Endothelial cell of hepatic sinusoid (primary cell): ENCODE results near the gene SEMA3A.

Experiments
- in situ Hi-C: cut with HindIII; loops from 2 replicates; pipeline ENCODE4 v1.10.0; 2017; ENCODE audit warnings: low sequenced_read_pairs

The SEMA3A gene

GRCh38 chr7:84199216-84199615, 4.6 kb upstream of the SEMA3A start:
- in situ Hi-C loops, result no loop called here

GRCh38 chr7:84196084-84196503, 1.5 kb upstream of the SEMA3A start:
- in situ Hi-C loops, result no loop called here

- in situ Hi-C loops, result no loop called here
Measured at GRCh38 chr7:84195295-84196060, 889 bp upstream of the SEMA3A start.

GRCh38 chr7:84193747-84194146, 842 bp downstream of the SEMA3A start:
- in situ Hi-C loops, result no loop called here

GRCh38 chr7:84191842-84192241, 2.7 kb downstream of the SEMA3A start:
- in situ Hi-C loops, result no loop called here

GRCh38 chr7:84191261-84191660, 3.3 kb downstream of the SEMA3A start:
- in situ Hi-C loops, result no loop called here

- in situ Hi-C loops, result no loop called here
Measured at GRCh38 chr7:84190016-84190705, 4.4 kb downstream of the SEMA3A start.

GRCh38 chr7:84188786-84189405, 5.7 kb downstream of the SEMA3A start:
- in situ Hi-C loops, result no loop called here

- in situ Hi-C loops, result no loop called here
Measured at GRCh38 chr7:84187813-84188510, 6.6 kb downstream of the SEMA3A start.

GRCh38 chr7:84187087-84187805, 7.3 kb downstream of the SEMA3A start:
- in situ Hi-C loops, result no loop called here

- in situ Hi-C loops, result no loop called here
Measured at GRCh38 chr7:84183741-84184140, 10.8 kb downstream of the SEMA3A start.

- in situ Hi-C loops, result no loop called here
Measured at GRCh38 chr7:84182301-84182700, 12.3 kb downstream of the SEMA3A start.

GRCh38 chr7:84181628-84182027, 13.0 kb downstream of the SEMA3A start:
- in situ Hi-C loops, result no loop called here

- in situ Hi-C loops, result no loop called here
Measured at GRCh38 chr7:84177758-84178412, 16.7 kb downstream of the SEMA3A start.

- in situ Hi-C loops, result no loop called here
Measured at GRCh38 chr7:84176716-84177115, 17.9 kb downstream of the SEMA3A start.

GRCh38 chr7:84175461-84175860, 19.1 kb downstream of the SEMA3A start:
- in situ Hi-C loops, result no loop called here

GRCh38 chr7:84170646-84171045, 23.9 kb downstream of the SEMA3A start:
- in situ Hi-C loops, result loop anchor here (5.0 kb wide), 1 partner anchor 38 kb away; no protein-coding TSS in a partner anchor

GRCh38 chr7:84162584-84162983, 32.0 kb downstream of the SEMA3A start:
- in situ Hi-C loops, result no loop called here

- in situ Hi-C loops, result no loop called here
Measured at GRCh38 chr7:84162125-84162524, 32.5 kb downstream of the SEMA3A start.

GRCh38 chr7:84161398-84161797, 33.2 kb downstream of the SEMA3A start:
- in situ Hi-C loops, result no loop called here
